Measurements from ENCODE around the gene SUPT3H.

SUPT3H gene

GRCh38 chr6:44779130-44779826 lies 598.5 kb downstream of the SUPT3H start:
- DNase-seq: no peak

Data from NCI-H2171 (cell line).